ENCODE measurements around the gene LOXHD1. TPM values are rescaled to one million over a fixed set of nuclear protein-coding genes. Genes with fewer than 3 reads are reported as not detected.

Gene LOXHD1
- total RNA-seq, 1 donor from 2014 or later: 2.9 TPM

GRCh38 chr18:46587600-46587999, 69.4 kb downstream of the LOXHD1 start:
- Histone ChIP-seq H3K4me3 (no peak overlapping the region), H3K36me3 (no peaks in the 10 kb centered on the region), H3K27me3 (ENCODE audit: low read depth) (no peaks in the 10 kb centered on the region), H3K9me3 (no peaks in the 10 kb centered on the region), H3K27ac (no peak overlapping the region), H3K4me1 (no peaks in the 10 kb centered on the region)
- ATAC-seq (no peak), DNase-seq (no peak)
- TF ChIP-seq CTCF (IDR thresholded peaks at IDR 0.05): no peak
- intact Hi-C loops (cut with DNase I): no loop called here

- Histone ChIP-seq H3K27ac (no peak overlapping the region), H3K9me3 (peaks cover 13% of the 10 kb centered on the region), H3K4me1 (no peaks in the 10 kb centered on the region), H3K4me3 (no peak overlapping the region), H3K36me3 (no peaks in the 10 kb centered on the region), H3K27me3 (ENCODE audit: low read depth) (no peaks in the 10 kb centered on the region)
- TF ChIP-seq CTCF (IDR thresholded peaks at IDR 0.05): no peak
- ATAC-seq (no peak), DNase-seq (no peak)
- intact Hi-C loops (cut with DNase I): no loop called here
Observed at GRCh38 chr18:46583711-46584110, 73.3 kb downstream of the LOXHD1 start.

GRCh38 chr18:46581648-46582047, 75.4 kb downstream of the LOXHD1 start:
- DNase-seq: no peak
- H3K27ac ChIP-seq: no peak overlapping the region
- intact Hi-C loops (cut with DNase I): no loop called here
- no peaks in the 10 kb centered on the region for H3K36me3 ChIP-seq
- TF ChIP-seq CTCF (IDR thresholded peaks at IDR 0.05): no peak
- ATAC-seq: no peak
- H3K4me3 ChIP-seq: no peak overlapping the region
- no peaks in the 10 kb centered on the region for H3K27me3 ChIP-seq (ENCODE audit: low read depth)
- H3K9me3 ChIP-seq: peaks cover 13% of the 10 kb centered on the region
- H3K4me1 ChIP-seq: no peaks in the 10 kb centered on the region

GRCh38 chr18:46578987-46579386, 78.0 kb downstream of the LOXHD1 start:
- intact Hi-C loops (cut with DNase I): no loop called here
- DNase-seq: no peak
- Histone ChIP-seq H3K4me1 (no peaks in the 10 kb centered on the region), H3K4me3 (no peak overlapping the region), H3K36me3 (no peaks in the 10 kb centered on the region), H3K27me3 (ENCODE audit: low read depth) (no peaks in the 10 kb centered on the region), H3K9me3 (peaks cover 13% of the 10 kb centered on the region), H3K27ac (no peak overlapping the region)
- ATAC-seq: no peak
- TF ChIP-seq CTCF (IDR thresholded peaks at IDR 0.05): no peak

- Histone ChIP-seq H3K9me3 (peaks cover 13% of the 10 kb centered on the region), H3K4me1 (no peaks in the 10 kb centered on the region), H3K36me3 (no peaks in the 10 kb centered on the region), H3K4me3 (no peak overlapping the region), H3K27me3 (ENCODE audit: low read depth) (no peaks in the 10 kb centered on the region), H3K27ac (no peak overlapping the region)
- TF ChIP-seq CTCF (IDR thresholded peaks at IDR 0.05): no peak
- intact Hi-C loops (cut with DNase I): no loop called here
- no peak for DNase-seq
- ATAC-seq: no peak
Observed at GRCh38 chr18:46577546-46577945, 79.5 kb downstream of the LOXHD1 start.

GRCh38 chr18:46575851-46576250, 81.2 kb downstream of the LOXHD1 start:
- Histone ChIP-seq H3K9me3 (peaks cover 6% of the 10 kb centered on the region), H3K36me3 (no peaks in the 10 kb centered on the region), H3K27ac (no peak overlapping the region), H3K27me3 (ENCODE audit: low read depth) (no peaks in the 10 kb centered on the region), H3K4me1 (no peaks in the 10 kb centered on the region), H3K4me3 (no peak overlapping the region)
- no peak for ATAC-seq
- TF ChIP-seq CTCF (IDR thresholded peaks at IDR 0.05): no peak
- DNase-seq: no peak
- intact Hi-C loops (cut with DNase I): no loop called here

Measured in lower lobe of right lung (tissue), 2 donors.